ENCODE data around the gene SAMD4A.

SAMD4A gene

GRCh38 chr14:54785136-54785777 lies 218.3 kb downstream of the SAMD4A start:
- H3K4me1 ChIP-seq (ENCODE audit: control insufficient read depth, low read depth, low read length): peaks cover 3% of the 10 kb centered on the region
- no peaks in the 10 kb centered on the region for H3K36me3 ChIP-seq (ENCODE audit: control insufficient read depth, low read depth, low read length)
- H3K9ac ChIP-seq (ENCODE audit: low read length): no peak overlapping the region

GRCh38 chr14:54785778-54786770 lies 219.1 kb downstream of the SAMD4A start:
- Histone ChIP-seq H3K4me3 (ENCODE audit: low read length) (no peak overlapping the region), H3K4me1 (ENCODE audit: control insufficient read depth, low read depth, low read length) (peaks cover 3% of the 10 kb centered on the region), H3K36me3 (ENCODE audit: control insufficient read depth, low read depth, low read length) (no peaks in the 10 kb centered on the region), H3K27me3 (ENCODE audit: control insufficient read depth, insufficient read depth, low read length) (no peaks in the 10 kb centered on the region), H3K9ac (ENCODE audit: low read length) (no peak overlapping the region), H3K27ac (ENCODE audit: low read length) (no peak overlapping the region), H3K9me3 (ENCODE audit: control insufficient read depth, low read depth, low read length) (no peaks in the 10 kb centered on the region)

More at GRCh38 chr14:54785136-54785777, 218.3 kb downstream of the SAMD4A start:
- no peak overlapping the region for H3K27ac ChIP-seq (ENCODE audit: low read length)
- H3K9me3 ChIP-seq (ENCODE audit: control insufficient read depth, low read depth, low read length): no peaks in the 10 kb centered on the region
- H3K27me3 ChIP-seq (ENCODE audit: control insufficient read depth, insufficient read depth, low read length): no peaks in the 10 kb centered on the region
- no peak overlapping the region for H3K4me3 ChIP-seq (ENCODE audit: low read length)

- Histone ChIP-seq H3K9me3 (ENCODE audit: control insufficient read depth, low read depth, low read length) (no peaks in the 10 kb centered on the region), H3K4me3 (ENCODE audit: low read length) (no peak overlapping the region), H3K27ac (ENCODE audit: low read length) (no peak overlapping the region), H3K9ac (ENCODE audit: low read length) (no peak overlapping the region), H3K36me3 (ENCODE audit: control insufficient read depth, low read depth, low read length) (no peaks in the 10 kb centered on the region), H3K4me1 (ENCODE audit: control insufficient read depth, low read depth, low read length) (peaks cover 3% of the 10 kb centered on the region), H3K27me3 (ENCODE audit: control insufficient read depth, insufficient read depth, low read length) (no peaks in the 10 kb centered on the region)
Measured at GRCh38 chr14:54786838-54787237, 219.9 kb downstream of the SAMD4A start.

GRCh38 chr14:54787261-54787660 lies 220.3 kb downstream of the SAMD4A start:
- Histone ChIP-seq H3K9ac (ENCODE audit: low read length) (no peak overlapping the region), H3K36me3 (ENCODE audit: control insufficient read depth, low read depth, low read length) (no peaks in the 10 kb centered on the region), H3K4me1 (ENCODE audit: control insufficient read depth, low read depth, low read length) (peaks cover 3% of the 10 kb centered on the region), H3K27me3 (ENCODE audit: control insufficient read depth, insufficient read depth, low read length) (no peaks in the 10 kb centered on the region), H3K27ac (ENCODE audit: low read length) (no peak overlapping the region), H3K4me3 (ENCODE audit: low read length) (no peak overlapping the region), H3K9me3 (ENCODE audit: control insufficient read depth, low read depth, low read length) (no peaks in the 10 kb centered on the region)

GRCh38 chr14:54788701-54789100 lies 221.8 kb downstream of the SAMD4A start:
- H3K9ac ChIP-seq (ENCODE audit: low read length): no peak overlapping the region
- H3K9me3 ChIP-seq (ENCODE audit: control insufficient read depth, low read depth, low read length): no peaks in the 10 kb centered on the region
- H3K27ac ChIP-seq (ENCODE audit: low read length): no peak overlapping the region
- no peaks in the 10 kb centered on the region for H3K36me3 ChIP-seq (ENCODE audit: control insufficient read depth, low read depth, low read length)
- peaks cover 3% of the 10 kb centered on the region for H3K4me1 ChIP-seq (ENCODE audit: control insufficient read depth, low read depth, low read length)
- H3K27me3 ChIP-seq (ENCODE audit: control insufficient read depth, insufficient read depth, low read length): no peaks in the 10 kb centered on the region
- no peak overlapping the region for H3K4me3 ChIP-seq (ENCODE audit: low read length)

GRCh38 chr14:54789166-54789565 lies 222.2 kb downstream of the SAMD4A start:
- Histone ChIP-seq H3K27me3 (ENCODE audit: control insufficient read depth, insufficient read depth, low read length) (no peaks in the 10 kb centered on the region), H3K36me3 (ENCODE audit: control insufficient read depth, low read depth, low read length) (no peaks in the 10 kb centered on the region), H3K9ac (ENCODE audit: low read length) (no peak overlapping the region), H3K4me3 (ENCODE audit: low read length) (no peak overlapping the region), H3K27ac (ENCODE audit: low read length) (no peak overlapping the region), H3K9me3 (ENCODE audit: control insufficient read depth, low read depth, low read length) (no peaks in the 10 kb centered on the region), H3K4me1 (ENCODE audit: control insufficient read depth, low read depth, low read length) (peaks cover 3% of the 10 kb centered on the region)

- Histone ChIP-seq H3K9ac (ENCODE audit: low read length) (no peak overlapping the region), H3K9me3 (ENCODE audit: control insufficient read depth, low read depth, low read length) (no peaks in the 10 kb centered on the region), H3K27me3 (ENCODE audit: control insufficient read depth, insufficient read depth, low read length) (no peaks in the 10 kb centered on the region), H3K4me3 (ENCODE audit: low read length) (no peak overlapping the region), H3K27ac (ENCODE audit: low read length) (no peak overlapping the region), H3K4me1 (ENCODE audit: control insufficient read depth, low read depth, low read length) (peaks cover 3% of the 10 kb centered on the region), H3K36me3 (ENCODE audit: control insufficient read depth, low read depth, low read length) (no peaks in the 10 kb centered on the region)
Measured at GRCh38 chr14:54789781-54790480, 223.0 kb downstream of the SAMD4A start.

- Histone ChIP-seq H3K4me1 (ENCODE audit: control insufficient read depth, low read depth, low read length) (peaks cover 3% of the 10 kb centered on the region), H3K9ac (ENCODE audit: low read length) (no peak overlapping the region), H3K4me3 (ENCODE audit: low read length) (no peak overlapping the region), H3K27ac (ENCODE audit: low read length) (no peak overlapping the region), H3K36me3 (ENCODE audit: control insufficient read depth, low read depth, low read length) (no peaks in the 10 kb centered on the region), H3K27me3 (ENCODE audit: control insufficient read depth, insufficient read depth, low read length) (no peaks in the 10 kb centered on the region), H3K9me3 (ENCODE audit: control insufficient read depth, low read depth, low read length) (no peaks in the 10 kb centered on the region)
Measured at GRCh38 chr14:54791001-54791400, 224.1 kb downstream of the SAMD4A start.

- Histone ChIP-seq H3K4me1 (ENCODE audit: control insufficient read depth, low read depth, low read length) (no peaks in the 10 kb centered on the region), H3K27me3 (ENCODE audit: control insufficient read depth, insufficient read depth, low read length) (no peaks in the 10 kb centered on the region), H3K4me3 (ENCODE audit: low read length) (no peak overlapping the region), H3K36me3 (ENCODE audit: control insufficient read depth, low read depth, low read length) (no peaks in the 10 kb centered on the region), H3K9ac (ENCODE audit: low read length) (no peak overlapping the region), H3K27ac (ENCODE audit: low read length) (no peak overlapping the region), H3K9me3 (ENCODE audit: control insufficient read depth, low read depth, low read length) (no peaks in the 10 kb centered on the region)
Measured at GRCh38 chr14:54792288-54792687, 225.4 kb downstream of the SAMD4A start.

- no peak overlapping the region for H3K4me3 ChIP-seq (ENCODE audit: low read length)
- H3K27ac ChIP-seq (ENCODE audit: low read length): no peak overlapping the region
- no peaks in the 10 kb centered on the region for H3K4me1 ChIP-seq (ENCODE audit: control insufficient read depth, low read depth, low read length)
Measured at GRCh38 chr14:54794159-54794558, 227.2 kb downstream of the SAMD4A start.

GRCh38 chr14:54794796-54795195 lies 227.9 kb downstream of the SAMD4A start:
- Histone ChIP-seq H3K27ac (ENCODE audit: low read length) (no peak overlapping the region), H3K27me3 (ENCODE audit: control insufficient read depth, insufficient read depth, low read length) (no peaks in the 10 kb centered on the region), H3K4me1 (ENCODE audit: control insufficient read depth, low read depth, low read length) (no peaks in the 10 kb centered on the region)

More at GRCh38 chr14:54794159-54794558, 227.2 kb downstream of the SAMD4A start:
- Histone ChIP-seq H3K9ac (ENCODE audit: low read length) (no peak overlapping the region), H3K27me3 (ENCODE audit: control insufficient read depth, insufficient read depth, low read length) (no peaks in the 10 kb centered on the region), H3K36me3 (ENCODE audit: control insufficient read depth, low read depth, low read length) (no peaks in the 10 kb centered on the region), H3K9me3 (ENCODE audit: control insufficient read depth, low read depth, low read length) (no peaks in the 10 kb centered on the region)

More at GRCh38 chr14:54794796-54795195, 227.9 kb downstream of the SAMD4A start:
- no peak overlapping the region for H3K9ac ChIP-seq (ENCODE audit: low read length)
- H3K36me3 ChIP-seq (ENCODE audit: control insufficient read depth, low read depth, low read length): no peaks in the 10 kb centered on the region
- no peaks in the 10 kb centered on the region for H3K9me3 ChIP-seq (ENCODE audit: control insufficient read depth, low read depth, low read length)
- H3K4me3 ChIP-seq (ENCODE audit: low read length): no peak overlapping the region

All from iPS-18a (cell line).